Heart right ventricle (tissue), 16 donors: ENCODE measurements around the gene FOXD2. TPM values are rescaled to one million over a fixed set of nuclear protein-coding genes. Genes with fewer than 3 reads are reported as not detected.

Source experiments
- ATAC-seq, 8 donors: fragments of 200-7000 bp; cut with Tn5 transposase; one replicate each; pipeline ENCODE4 v1.9.1; 2020; ENCODE audit warnings: mild to moderate bottlenecking in 8 of 8, moderate library complexity in 8 of 8, moderate number of reproducible peaks in 1 of 8
- DNase-seq, 2 donors: peaks; one replicate each; pipeline ENCODE4 v3.0.0-alpha.2; 2020
- H3K27ac ChIP-seq, 10 donors: fragments of 200-600 bp; sonication (generic) in 2 of 10; one replicate each; pipeline versions ENCODE4 v1.5.0 to v1.8.0; 2020 to 2022; ENCODE audit warnings: mild to moderate bottlenecking in 3 of 10
- H3K27me3 ChIP-seq, 7 donors: fragments of 200-600 bp; one replicate each; pipeline ENCODE4 v1.8.0; 2021 to 2022; ENCODE audit warnings: mild to moderate bottlenecking in 2 of 7
- H3K36me3 ChIP-seq, 9 donors: fragments of 200-600 bp; sonication (generic) in 1 of 9; one replicate each; pipeline versions ENCODE4 v1.5.0 to v1.8.0; 2020 to 2022; ENCODE audit warnings: mild to moderate bottlenecking in 2 of 9
- H3K4me1 ChIP-seq, 9 donors: fragments of 200-600 bp; sonication (generic) in 1 of 9; one replicate each; pipeline versions ENCODE4 v1.5.0 to v1.8.0; 2020 to 2022; ENCODE audit warnings: mild to moderate bottlenecking in 4 of 9
- H3K4me3 ChIP-seq, 10 donors: fragments of 200-600 bp; sonication (generic) in 2 of 10; one replicate each; pipeline versions ENCODE4 v1.5.0 to v1.8.0; 2020 to 2022; ENCODE audit warnings: mild to moderate bottlenecking in 7 of 10, moderate library complexity in 2 of 10
- H3K9me3 ChIP-seq, 11 donors: fragments of 200-600 bp in 10 of 11; sonication (generic) in 2 of 11; one replicate each; pipeline versions ENCODE4 v1.5.0 to v1.8.0; 2013 to 2022; ENCODE audit warnings: mild to moderate bottlenecking in 2 of 11, control low read depth in 1 of 11, moderate library complexity in 1 of 11
- CTCF ChIP-seq, 9 donors: fragments of 200-600 bp; sonication (generic) in 2 of 9; IDR thresholded peaks; one replicate each; pipeline versions ENCODE4 v1.5.0 to v1.8.0; 2021 to 2022; ENCODE audit warnings: antibody characterized with exemption in 9 of 9, mild to moderate bottlenecking in 5 of 9, moderate library complexity in 1 of 9
- WGBS, 2 donors: extraction: QIAGEN DNeasy Blood & Tissue Kit; methylation state at CpG; one replicate each; pipeline ENCODE4 v1.1.7; 2013; ENCODE audit warnings: inconsistent platforms in 1 of 2; 5-methylcytosine and 5-hydroxymethylcytosine counted together
- intact Hi-C, 10 donors: fragments of 100-400 bp; cut with DNase I; formaldehyde crosslinking; loops; one replicate each; pipeline versions ENCODE4 v1.11.1 to v1.14.2; 2022
- polyA plus RNA-seq, 2 donors: library from polyadenylated mRNA; stranded (reverse); fragments of 200-250 nt; gene quantifications; one replicate each; pipeline ENCODE4 v1.2.3, GENCODE V29; 2013
- total RNA-seq, 10 donors: library from RNA; stranded (reverse); fragmentation: NEBNext Ultra II Directional in 3 of 10; extraction: Animal tissue kit (Norgen Biotek cat#: 25700) in 3 of 10; gene quantifications; one replicate each; pipeline versions ENCODE4 v1.2.1 to v1.2.4, GENCODE V29; 2021 to 2023
- donor health status: Arrhythmogenic right ventricular cardiomyopathy.
- donor health status: ischemic (EF 13 %, LVEDD 7.1; RV severe dilation, severe dysfunction).
- donor health status: healthy with polysubstance abuse.
- donor health status: DM: no; HTN: yes; CAD: no.
- donor health status: DM: no; HTN: no; CAD: no.
- donor health status: ischemic (EF 25% LVEDD 6.9; RV normal size, moderate dysfunction).
- donor health status: ischemic (EF 25% LVEDD 5.7; RV mildly dilated, moderate dysfunction).
- donor health status: healthy.
- donor health status: DM: yes; HTN: yes; CAD: no.
- donor health status: Ischemic cardiomyopathy.
- donor health status: ischemic (EF 35%, LVEDD 5.7; RV mildly dilated, moderate dysfunction).
- donor health status: nonischemic (EF 11% LVEDD 7.7; RV severe dilation, severe dysfunction).
- donor health status: DM: yes; HTN: yes; CAD: no.
- donor health status: PGD.
- donor health status: ischemic (EF 29% LVEDD 5.4; RV normal size, mild dysfunction).
- donor health status: nonischemic (EF 23%, LVEDD 6.1; RV moderate dilation, normal function).

The FOXD2 gene
- total and polyA plus RNA-seq, 12 donors = 0.01 to 0.14 (median 0.05) TPM; not detected in 7

DNA sequence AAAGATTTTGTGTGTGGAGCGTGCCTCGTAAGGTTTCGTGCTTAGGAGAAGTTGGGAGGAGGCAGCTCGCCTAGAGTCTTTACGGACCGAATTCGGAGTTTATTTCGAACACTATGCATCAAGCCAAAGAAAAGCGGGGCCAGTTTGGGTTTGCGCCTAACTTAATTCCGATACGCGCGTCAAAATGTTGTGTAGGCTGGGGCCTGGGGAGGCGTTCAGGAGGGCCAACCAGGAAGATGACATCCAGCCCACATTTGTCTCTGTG lies 6.4 kb downstream of the FOXD2 start:
- H3K27ac ChIP-seq = no peak overlapping the region
- H3K9me3 ChIP-seq = no peaks in the 10 kb centered on the region
- intact Hi-C loops = loop anchor here in 1 of 10 donors (5.0 kb wide), 1 partner anchor 258 kb away; no protein-coding TSS in a partner anchor
- H3K4me3 ChIP-seq = peak overlapping the region in 6 of 10 donors; percentile 11 to 44 (median 33)
- peaks cover 6 to 24% (median 13%) of the 10 kb centered on the region in 9 donors for H3K4me1 ChIP-seq
- no peak for TF ChIP-seq CTCF (IDR thresholded peaks at IDR 0.05)
- no peak for ATAC-seq
- DNase-seq = no peak
- H3K36me3 ChIP-seq = no peaks in the 10 kb centered on the region
- WGBS, 2 donors = 7 to 8% methylated on average over 15 of the region's 15 CpGs
- H3K27me3 ChIP-seq = peaks cover 47 to 100% (median 99%) of the 10 kb centered on the region in 7 donors

GRCh38 chr1:47444562-47445465 lies 7.0 kb downstream of the FOXD2 start:
- no peak for TF ChIP-seq CTCF (IDR thresholded peaks at IDR 0.05)
- intact Hi-C loops = loop anchor here in 2 of 10 donors (5.0 kb wide), 2 partner anchors 257 to 267 kb away; no protein-coding TSS in a partner anchor
- H3K4me3 ChIP-seq = peak overlapping the region in 7 of 10 donors; percentile 11 to 44 (median 32)
- peaks cover 42 to 100% (median 99%) of the 10 kb centered on the region in 7 donors for H3K27me3 ChIP-seq
- no peaks in the 10 kb centered on the region for H3K9me3 ChIP-seq
- DNase-seq (peak in 1 of 2 donors; percentile 29), ATAC-seq (peak in 7 of 8 donors; percentile 38 to 81 (median 68))
- WGBS, 2 donors = 2 to 4% methylated on average over 73 of the region's 73 CpGs
- peaks cover 6 to 20% (median 11%) of the 10 kb centered on the region in 9 donors for H3K4me1 ChIP-seq
- no peaks in the 10 kb centered on the region for H3K36me3 ChIP-seq
- no peak overlapping the region for H3K27ac ChIP-seq

DNA sequence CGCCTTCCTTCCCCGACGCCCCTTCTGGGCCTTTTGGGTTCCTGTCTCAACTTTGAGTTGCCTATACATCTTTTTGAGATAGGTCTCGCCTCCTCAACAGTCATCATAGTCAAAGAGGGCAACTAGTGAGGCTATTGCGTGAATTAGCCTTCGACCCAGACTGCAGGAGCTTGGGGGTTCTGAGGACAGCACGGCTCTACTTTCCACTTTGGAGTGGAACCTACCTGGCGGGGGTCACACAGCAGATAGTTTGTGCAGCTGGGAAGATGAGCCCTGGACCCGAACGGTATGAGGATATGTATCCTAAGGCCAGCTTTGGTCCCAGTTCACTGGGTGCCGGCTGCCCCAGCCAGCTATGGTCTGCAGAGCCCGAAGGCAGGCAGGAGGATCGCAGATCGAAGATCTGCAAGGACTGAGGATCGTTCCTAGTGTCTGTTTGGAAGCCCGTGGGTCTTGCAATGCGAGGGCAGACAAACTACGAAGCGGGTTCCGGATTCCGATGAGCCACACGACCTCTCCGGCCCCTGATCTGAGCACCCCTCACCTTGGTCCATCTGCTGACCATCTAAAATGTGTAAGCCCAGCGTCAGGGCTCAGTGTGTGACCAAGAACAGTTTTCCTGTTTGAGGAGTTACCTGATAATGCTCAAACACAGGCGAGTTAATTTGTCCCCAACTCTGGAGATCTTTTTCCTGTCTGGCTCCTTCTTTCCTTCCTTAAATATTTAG lies 8.1 kb downstream of the FOXD2 start:
- TF ChIP-seq CTCF (IDR thresholded peaks at IDR 0.05) = no peak
- DNase-seq = no peak
- H3K4me3 ChIP-seq = no peak overlapping the region
- 9 to 15% methylated on average over 25 of the region's 25 CpGs for WGBS, 2 donors
- intact Hi-C loops = loop anchor here in 1 of 10 donors (5.0 kb wide), 1 partner anchor 266 kb away; no protein-coding TSS in a partner anchor
- peaks cover 42 to 100% (median 99%) of the 10 kb centered on the region in 7 donors for H3K27me3 ChIP-seq
- H3K36me3 ChIP-seq = no peaks in the 10 kb centered on the region
- H3K27ac ChIP-seq = no peak overlapping the region
- no peaks in the 10 kb centered on the region for H3K9me3 ChIP-seq
- no peak for ATAC-seq
- H3K4me1 ChIP-seq = peaks cover 6 to 25% (median 11%) of the 10 kb centered on the region in 9 donors
